MM.1S (cell line): ENCODE measurements around the gene DLGAP1.

ENCODE experiments used
- EZH2phosphoT487 ChIP-seq: fragments of 300-600 bp; sonication (generic); IDR thresholded peaks from 2 replicates; pipeline ENCODE4 v1.6.1; 2018; ENCODE audit warnings: antibody characterized with exemption, low read length
- TF ChIP-seq, protein P1 (sequence below): fragments of 300-600 bp; sonication (generic); IDR thresholded peaks from 2 replicates; pipeline ENCODE4 v1.5.1; 2016; ENCODE audit warnings: antibody characterized with exemption, low read length, mixed read lengths

DNA sequence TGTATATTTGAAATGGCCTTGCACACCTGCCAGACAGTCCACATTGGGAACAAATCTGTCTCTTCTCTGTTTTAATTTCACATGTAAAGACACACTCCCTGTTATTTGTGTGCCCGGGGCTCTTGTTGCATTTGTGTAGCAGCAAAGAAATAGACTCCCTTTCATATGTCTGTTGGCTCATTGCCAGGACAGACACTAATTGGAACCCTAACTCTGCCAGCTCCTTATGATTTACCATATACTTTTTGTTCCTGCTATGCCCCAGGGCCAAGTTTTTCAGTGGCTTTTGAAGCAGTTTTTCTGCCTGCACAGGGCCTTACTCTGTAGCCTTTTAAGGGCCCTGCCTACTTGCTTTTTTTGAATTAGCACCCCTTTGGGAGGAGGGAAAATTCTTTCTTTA is 396.9 kb downstream of the DLGAP1 start:
- TF ChIP-seq, protein P1, sequence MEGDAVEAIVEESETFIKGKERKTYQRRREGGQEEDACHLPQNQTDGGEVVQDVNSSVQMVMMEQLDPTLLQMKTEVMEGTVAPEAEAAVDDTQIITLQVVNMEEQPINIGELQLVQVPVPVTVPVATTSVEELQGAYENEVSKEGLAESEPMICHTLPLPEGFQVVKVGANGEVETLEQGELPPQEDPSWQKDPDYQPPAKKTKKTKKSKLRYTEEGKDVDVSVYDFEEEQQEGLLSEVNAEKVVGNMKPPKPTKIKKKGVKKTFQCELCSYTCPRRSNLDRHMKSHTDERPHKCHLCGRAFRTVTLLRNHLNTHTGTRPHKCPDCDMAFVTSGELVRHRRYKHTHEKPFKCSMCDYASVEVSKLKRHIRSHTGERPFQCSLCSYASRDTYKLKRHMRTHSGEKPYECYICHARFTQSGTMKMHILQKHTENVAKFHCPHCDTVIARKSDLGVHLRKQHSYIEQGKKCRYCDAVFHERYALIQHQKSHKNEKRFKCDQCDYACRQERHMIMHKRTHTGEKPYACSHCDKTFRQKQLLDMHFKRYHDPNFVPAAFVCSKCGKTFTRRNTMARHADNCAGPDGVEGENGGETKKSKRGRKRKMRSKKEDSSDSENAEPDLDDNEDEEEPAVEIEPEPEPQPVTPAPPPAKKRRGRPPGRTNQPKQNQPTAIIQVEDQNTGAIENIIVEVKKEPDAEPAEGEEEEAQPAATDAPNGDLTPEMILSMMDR = no peak
- TF ChIP-seq EZH2phosphoT487 = no peak
